OCI-M1 (cell line): ENCODE data around the gene SNRNP40.
"Not testable (repeated sequence)": the region's sequence is repeated elsewhere in the genome, so short reads cannot be mapped to it uniquely, and the experiment has no call there.

Experiments
- DNase-seq: peaks from one replicate; lab custom pipeline; 2025; lab: John Stamatoyannopoulos, UW

SNRNP40 gene

GRCh38 chr1:31296486-31297276 lies at the start of gene SNRNP40, which contains the start of gene ZCCHC17:
TSS of gene SNRNP40 (minus strand) at chr1:31296788. CDS start at chr1:31296751, 37 bp downstream.
TSS of gene ZCCHC17 (plus strand) at chr1:31297032. CDS start at chr1:31310099, 13,067 bp downstream.
- DNase-seq, result peak; percentile 99

GRCh38 chr1:31345635-31346034 lies 49.0 kb upstream of the SNRNP40 start:
- DNase-seq, result no peak

GRCh38 chr1:31344503-31344902 lies 47.9 kb upstream of the SNRNP40 start:
- DNase-seq, result no peak

- DNase-seq, result no peak
Observed at GRCh38 chr1:31336687-31337467, 40.3 kb upstream of the SNRNP40 start.

- peak; percentile 52 for DNase-seq
Observed at GRCh38 chr1:31335007-31335406, 38.4 kb upstream of the SNRNP40 start.

GRCh38 chr1:31327381-31327780 lies 30.8 kb upstream of the SNRNP40 start:
- DNase-seq, result no peak

GRCh38 chr1:31326461-31326860 lies 29.9 kb upstream of the SNRNP40 start:
- no peak for DNase-seq

GRCh38 chr1:31324992-31325391 lies 28.4 kb upstream of the SNRNP40 start:
- no peak for DNase-seq

GRCh38 chr1:31324093-31324492 lies 27.5 kb upstream of the SNRNP40 start:
- DNase-seq, result no peak

- DNase-seq, result no peak
Observed at GRCh38 chr1:31318146-31318545, 21.6 kb upstream of the SNRNP40 start.

- no peak for DNase-seq
Observed at GRCh38 chr1:31315902-31316301, 19.3 kb upstream of the SNRNP40 start.

- DNase-seq, result no peak
Observed at GRCh38 chr1:31310198-31310597, 13.6 kb upstream of the SNRNP40 start.

- DNase-seq, result no peak
Observed at GRCh38 chr1:31308036-31308435, 11.4 kb upstream of the SNRNP40 start.

- DNase-seq, result no peak
Observed at GRCh38 chr1:31306278-31306677, 9.7 kb upstream of the SNRNP40 start.

- DNase-seq, result no peak
Observed at GRCh38 chr1:31302709-31303441, 6.3 kb upstream of the SNRNP40 start.

- no peak for DNase-seq
Observed at GRCh38 chr1:31300193-31300592, 3.6 kb upstream of the SNRNP40 start.

- no peak for DNase-seq
Observed at GRCh38 chr1:31299365-31299764, 2.8 kb upstream of the SNRNP40 start.

GRCh38 chr1:31297277-31298247 lies 974 bp upstream of the SNRNP40 start:
- DNase-seq, result no peak

- peak; percentile 22 for DNase-seq
Observed at GRCh38 chr1:31295874-31296485, 608 bp downstream of the SNRNP40 start.

- no peak for DNase-seq
Observed at GRCh38 chr1:31289021-31289420, 7.6 kb downstream of the SNRNP40 start.

- DNase-seq, result not testable (repeated sequence)
Observed at GRCh38 chr1:31287791-31288190, 8.8 kb downstream of the SNRNP40 start.
